ENCODE measurements around the gene SLC38A8.

Gene SLC38A8

DNA sequence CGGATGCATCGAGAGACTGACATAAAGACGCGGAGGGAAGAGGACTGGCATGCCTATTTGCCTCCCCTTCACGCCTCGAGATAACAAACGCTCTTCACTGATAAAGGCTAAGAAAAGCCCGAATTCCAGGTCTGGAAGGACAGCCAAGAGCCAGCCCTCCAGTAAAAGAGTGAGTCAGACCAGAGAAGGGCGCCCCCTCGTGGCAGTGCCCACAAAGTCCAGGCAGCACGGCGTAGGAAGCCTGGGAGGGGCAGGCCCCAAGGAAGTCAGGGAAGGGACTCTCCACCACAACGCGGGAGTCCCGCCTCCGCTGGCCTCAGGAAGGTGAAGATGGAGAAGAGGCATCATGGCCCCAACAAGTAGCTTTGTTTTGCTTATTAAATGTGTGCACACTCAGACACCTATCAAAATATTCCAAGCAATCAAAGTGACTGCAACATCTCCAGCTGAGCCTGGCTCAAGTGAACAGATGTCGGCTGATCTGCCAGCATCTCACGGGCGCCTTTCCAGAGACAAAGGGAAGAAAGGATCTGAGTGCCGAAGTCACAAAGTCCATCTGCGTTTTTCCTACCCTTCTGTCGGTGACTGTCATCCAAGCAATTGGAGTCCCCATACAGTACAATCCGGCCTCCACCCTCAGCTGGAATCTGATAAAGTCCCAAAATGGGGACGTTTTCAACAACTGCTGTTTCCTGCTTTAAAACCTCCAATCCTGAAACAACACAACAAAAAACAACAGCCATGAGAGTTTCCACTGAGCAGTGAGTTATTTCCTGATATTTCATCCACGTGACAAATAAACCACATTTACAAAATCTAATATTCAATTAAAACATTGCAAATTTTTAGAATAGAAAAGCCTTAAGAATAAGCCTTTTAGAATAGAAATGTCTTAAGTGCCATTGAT is 20.4 kb upstream of the SLC38A8 start:
- DNase-seq (ENCODE audit: low read depth), result peak; percentile 81

DNA sequence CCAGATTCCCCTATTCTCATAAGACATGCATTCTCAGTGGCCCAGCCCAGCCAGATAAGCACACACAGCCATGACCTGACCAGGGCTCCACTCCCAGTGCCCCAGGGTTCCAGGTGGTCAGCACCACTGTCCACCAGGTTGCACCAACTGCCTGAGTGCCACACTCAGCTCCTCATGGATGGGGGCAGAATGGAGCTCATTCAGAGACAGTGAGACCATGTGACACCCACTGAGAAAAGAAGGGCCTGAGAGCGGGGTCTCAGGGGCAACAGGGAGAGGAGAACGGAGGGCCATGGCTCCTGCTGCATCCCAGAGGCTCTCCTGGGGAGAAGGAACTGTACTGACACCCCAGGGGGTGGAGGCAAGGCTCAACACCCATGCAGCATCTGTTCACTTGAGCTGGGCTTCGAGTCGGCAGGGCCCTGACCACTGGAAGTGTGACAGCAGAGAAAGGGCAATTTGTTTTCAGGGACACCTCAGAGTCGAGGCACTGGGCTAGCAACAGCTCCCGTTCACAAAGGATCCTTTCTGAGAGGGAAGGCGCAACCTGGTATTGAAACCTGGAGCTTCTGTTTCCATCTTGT is 18.7 kb upstream of the SLC38A8 start:
- TF ChIP-seq, protein P1, sequence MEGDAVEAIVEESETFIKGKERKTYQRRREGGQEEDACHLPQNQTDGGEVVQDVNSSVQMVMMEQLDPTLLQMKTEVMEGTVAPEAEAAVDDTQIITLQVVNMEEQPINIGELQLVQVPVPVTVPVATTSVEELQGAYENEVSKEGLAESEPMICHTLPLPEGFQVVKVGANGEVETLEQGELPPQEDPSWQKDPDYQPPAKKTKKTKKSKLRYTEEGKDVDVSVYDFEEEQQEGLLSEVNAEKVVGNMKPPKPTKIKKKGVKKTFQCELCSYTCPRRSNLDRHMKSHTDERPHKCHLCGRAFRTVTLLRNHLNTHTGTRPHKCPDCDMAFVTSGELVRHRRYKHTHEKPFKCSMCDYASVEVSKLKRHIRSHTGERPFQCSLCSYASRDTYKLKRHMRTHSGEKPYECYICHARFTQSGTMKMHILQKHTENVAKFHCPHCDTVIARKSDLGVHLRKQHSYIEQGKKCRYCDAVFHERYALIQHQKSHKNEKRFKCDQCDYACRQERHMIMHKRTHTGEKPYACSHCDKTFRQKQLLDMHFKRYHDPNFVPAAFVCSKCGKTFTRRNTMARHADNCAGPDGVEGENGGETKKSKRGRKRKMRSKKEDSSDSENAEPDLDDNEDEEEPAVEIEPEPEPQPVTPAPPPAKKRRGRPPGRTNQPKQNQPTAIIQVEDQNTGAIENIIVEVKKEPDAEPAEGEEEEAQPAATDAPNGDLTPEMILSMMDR (IDR thresholded peaks at IDR 0.05; ENCODE audit: low read length, missing control alignments), result no peak
- H3K4me3 ChIP-seq (replicated peaks; ENCODE audit: low read depth, low read length), result no peak overlapping the region
- no peak for DNase-seq (ENCODE audit: low read depth)

More for the DNA sequence above, 20.4 kb upstream of the SLC38A8 start:
- no peak overlapping the region for H3K4me3 ChIP-seq (replicated peaks; ENCODE audit: low read depth, low read length)
- TF ChIP-seq, protein P1 (IDR thresholded peaks at IDR 0.05; ENCODE audit: low read length, missing control alignments), result peak; percentile 89

DNA sequence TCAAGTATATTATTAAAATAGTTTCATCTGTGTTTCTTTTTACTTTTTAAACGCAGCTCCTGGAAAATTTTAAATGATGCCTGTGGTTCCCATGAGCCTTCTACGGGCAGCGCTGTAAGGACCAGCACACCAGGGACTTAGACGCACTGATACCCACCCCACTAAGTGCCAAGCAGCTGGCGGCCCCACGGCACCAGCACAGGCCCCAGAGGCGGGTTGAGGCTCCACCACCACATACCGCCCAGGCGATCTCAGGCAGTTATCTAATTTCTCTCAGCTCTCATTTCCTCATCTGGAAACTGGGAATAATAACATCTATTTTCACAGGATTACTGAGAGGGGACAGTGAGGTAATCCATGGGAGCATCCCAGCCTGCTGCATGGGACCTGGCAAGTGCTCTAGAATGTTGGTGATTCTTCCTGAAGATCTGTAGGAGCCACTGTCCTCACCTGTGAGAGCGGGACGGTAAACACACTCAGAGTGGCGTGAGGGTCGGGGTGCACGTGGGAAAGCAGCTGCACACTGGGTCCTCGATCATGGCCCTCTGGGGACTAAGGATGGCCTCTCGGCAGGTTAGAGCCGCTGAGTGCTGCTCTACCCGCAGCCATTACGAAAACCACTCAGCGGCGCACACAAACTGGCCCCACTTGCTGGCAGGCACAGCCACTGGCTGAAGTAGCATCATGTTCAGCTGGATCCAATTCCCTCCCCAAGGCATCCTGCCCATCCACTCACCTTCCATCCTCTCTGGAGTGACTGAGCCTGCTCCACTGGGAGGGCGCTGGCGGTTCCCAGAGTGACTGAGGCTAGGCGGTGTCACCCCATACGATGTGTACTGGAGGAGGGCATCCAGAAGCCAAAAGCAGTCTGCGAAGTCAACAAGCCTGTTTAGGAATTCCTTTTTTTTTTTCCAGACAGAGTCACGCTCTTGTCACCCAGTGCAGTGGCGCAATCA is 17.6 kb upstream of the SLC38A8 start:
- TF ChIP-seq, protein P1 (IDR thresholded peaks at IDR 0.05; ENCODE audit: low read length, missing control alignments), result no peak
- DNase-seq (ENCODE audit: low read depth), result no peak
- no peak overlapping the region for H3K4me3 ChIP-seq (replicated peaks; ENCODE audit: low read depth, low read length)

DNA sequence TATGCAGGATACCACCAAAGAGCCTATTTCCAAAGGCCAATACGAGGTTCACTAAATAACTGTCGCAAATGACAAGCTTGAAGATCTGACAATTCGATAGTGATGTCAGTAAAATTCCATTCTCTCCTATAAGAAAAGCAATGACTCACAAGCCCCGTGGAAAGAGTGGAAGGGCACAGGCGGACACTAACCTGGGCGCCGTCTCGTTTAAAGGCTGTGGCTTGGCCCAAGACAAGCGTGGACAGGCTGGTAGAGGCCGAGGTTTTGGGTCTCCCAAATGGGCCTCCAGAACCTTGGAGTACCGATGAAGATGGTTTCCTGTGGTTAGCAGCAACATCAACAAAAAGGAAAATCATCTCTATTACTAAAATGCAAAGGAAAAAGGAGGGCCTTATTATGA is 16.5 kb upstream of the SLC38A8 start:
- TF ChIP-seq, protein P1 (IDR thresholded peaks at IDR 0.05; ENCODE audit: low read length, missing control alignments), result no peak
- H3K4me3 ChIP-seq (replicated peaks; ENCODE audit: low read depth, low read length), result no peak overlapping the region
- DNase-seq (ENCODE audit: low read depth), result peak; percentile 11

DNA sequence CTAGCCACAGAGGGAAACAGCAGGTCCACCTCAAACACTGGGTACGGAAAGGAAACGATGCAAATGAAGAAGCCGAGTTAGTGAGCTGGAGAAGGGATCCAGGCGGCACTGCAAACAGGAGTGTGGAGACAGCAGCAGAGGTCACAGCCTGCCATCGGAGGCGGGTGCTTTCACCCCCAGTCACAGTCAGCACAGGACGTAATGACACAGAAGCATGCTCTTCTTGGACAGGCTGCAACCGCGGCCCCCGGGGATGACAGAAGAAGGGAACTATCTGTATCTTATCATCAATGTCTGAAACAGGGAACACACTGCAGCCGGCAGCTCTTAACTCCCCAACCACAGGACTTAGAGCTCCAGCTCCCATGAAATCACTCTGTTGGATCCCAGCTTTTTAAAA is 16.1 kb upstream of the SLC38A8 start:
- no peak for DNase-seq (ENCODE audit: low read depth)
- TF ChIP-seq, protein P1 (IDR thresholded peaks at IDR 0.05; ENCODE audit: low read length, missing control alignments), result no peak

DNA sequence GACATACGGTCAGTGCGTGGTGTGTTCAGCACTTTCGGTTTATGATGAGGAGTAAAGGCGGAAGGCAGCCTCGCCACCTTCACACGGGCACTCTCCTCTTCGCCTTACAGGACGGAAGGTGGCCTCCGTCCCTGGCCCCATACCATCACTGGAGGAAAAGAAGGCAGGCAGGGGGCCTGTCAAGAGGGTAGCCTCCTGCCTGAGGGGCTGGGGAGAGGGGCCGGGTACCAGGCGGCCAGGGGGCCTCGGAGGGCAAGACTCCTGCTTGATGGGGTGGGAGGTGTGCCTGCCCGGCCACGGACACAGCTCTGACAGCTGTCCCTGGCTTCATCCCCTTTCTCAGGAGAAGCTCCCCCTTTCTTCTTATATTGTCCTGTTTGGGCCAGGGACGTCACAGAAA is 15.6 kb upstream of the SLC38A8 start:
- TF ChIP-seq, protein P1 (IDR thresholded peaks at IDR 0.05; ENCODE audit: low read length, missing control alignments), result no peak
- H3K4me3 ChIP-seq (replicated peaks; ENCODE audit: low read depth, low read length), result no peak overlapping the region
- no peak for DNase-seq (ENCODE audit: low read depth)

More for the DNA sequence above, 16.1 kb upstream of the SLC38A8 start:
- no peak overlapping the region for H3K4me3 ChIP-seq (replicated peaks; ENCODE audit: low read depth, low read length)
